PFSK-1 (cell line): Measurements from ENCODE around the gene SYMPK.

ENCODE experiments used
- FOXP2 ChIP-seq: optimal IDR thresholded peaks from 2 replicates; pipeline ENCODE3; 2011; ENCODE audit warnings: borderline replicate concordance, control low read depth, inconsistent platforms; ENCODE audit not compliant: insufficient read depth; ENCODE audit errors: extremely low read length, extremely low read depth
- POLR2AphosphoS5 ChIP-seq: IDR thresholded peaks from 2 replicates; pipeline ENCODE4 v1.6.1; 2012; ENCODE audit warnings: low read depth, mild to moderate bottlenecking, control low read depth, low read length, moderate library complexity
- REST ChIP-seq, 2 experiments: IDR thresholded peaks; 2 replicates each; pipeline versions ENCODE4 v1.6.1 to v1.8.0; 2011 to 2012; ENCODE audit warnings: low read depth in 2 of 2, low read length in 2 of 2, control low read depth in 1 of 2, inconsistent platforms in 1 of 2, mild to moderate bottlenecking in 1 of 2, moderate library complexity in 1 of 2; ENCODE audit not compliant: insufficient read depth in 1 of 2
- SIN3A ChIP-seq: IDR thresholded peaks from 2 replicates; pipeline ENCODE4 v1.6.1; 2012; ENCODE audit warnings: mild to moderate bottlenecking, low read length, moderate library complexity, borderline replicate concordance; ENCODE audit not compliant: insufficient read depth
- TAF1 ChIP-seq: IDR thresholded peaks from 2 replicates; pipeline ENCODE4 v1.6.1; 2012; ENCODE audit warnings: low read length, control low read depth, borderline replicate concordance; ENCODE audit not compliant: insufficient read depth

The SYMPK gene

GRCh38 chr19:45780448-45781213 is 82.3 kb downstream of the SYMPK start:
- TF ChIP-seq POLR2AphosphoS5 = no peak
- no peak for TF ChIP-seq SIN3A
- no peak for TF ChIP-seq FOXP2
- TF ChIP-seq REST (IDR thresholded peaks at IDR 0.05; ENCODE audit: insufficient read depth in 1 of 2, low read depth in 2 of 2, low read length in 2 of 2) = no peak
- TF ChIP-seq TAF1 = no peak

GRCh38 chr19:45780146-45780447 is 82.8 kb downstream of the SYMPK start:
- TF ChIP-seq REST (IDR thresholded peaks at IDR 0.05; ENCODE audit: insufficient read depth in 1 of 2, low read depth in 2 of 2, low read length in 2 of 2) (no peak), TAF1 (no peak), POLR2AphosphoS5 (no peak), FOXP2 (no peak), SIN3A (no peak)

GRCh38 chr19:45779231-45780145 is 83.5 kb downstream of the SYMPK start:
- peak; percentile 48; the same call in 1 of the 2 replicates for TF ChIP-seq POLR2AphosphoS5
- TF ChIP-seq FOXP2 = peak; percentile 41
- no peak for TF ChIP-seq REST (IDR thresholded peaks at IDR 0.05; ENCODE audit: insufficient read depth in 1 of 2, low read depth in 2 of 2, low read length in 2 of 2)

- no peak for TF ChIP-seq TAF1
- TF ChIP-seq POLR2AphosphoS5 = no peak
- TF ChIP-seq REST (IDR thresholded peaks at IDR 0.05; ENCODE audit: insufficient read depth in 1 of 2, low read depth in 2 of 2, low read length in 2 of 2) = no peak
- TF ChIP-seq SIN3A = no peak
- TF ChIP-seq FOXP2 = no peak
These were observed 84.8 kb downstream of the SYMPK start for GRCh38 chr19:45778010-45778661.
